ENCODE results near the gene SLC43A2. TPM values are rescaled to one million over a fixed set of nuclear protein-coding genes. Genes with fewer than 3 reads are reported as not detected.
A peak's percentile ranks its signal among the peaks of the same experiment; 100 is the strongest.
"Not testable (repeated sequence)": the region's sequence is repeated elsewhere in the genome, so short reads cannot be mapped to it uniquely, and the experiment has no call there.

The SLC43A2 gene
- polyA plus RNA-seq (ENCODE audit: low read depth in 6 of 6): 10 to 100 TPM; 18.4 to 36.4 (median 29.1) TPM

DNA sequence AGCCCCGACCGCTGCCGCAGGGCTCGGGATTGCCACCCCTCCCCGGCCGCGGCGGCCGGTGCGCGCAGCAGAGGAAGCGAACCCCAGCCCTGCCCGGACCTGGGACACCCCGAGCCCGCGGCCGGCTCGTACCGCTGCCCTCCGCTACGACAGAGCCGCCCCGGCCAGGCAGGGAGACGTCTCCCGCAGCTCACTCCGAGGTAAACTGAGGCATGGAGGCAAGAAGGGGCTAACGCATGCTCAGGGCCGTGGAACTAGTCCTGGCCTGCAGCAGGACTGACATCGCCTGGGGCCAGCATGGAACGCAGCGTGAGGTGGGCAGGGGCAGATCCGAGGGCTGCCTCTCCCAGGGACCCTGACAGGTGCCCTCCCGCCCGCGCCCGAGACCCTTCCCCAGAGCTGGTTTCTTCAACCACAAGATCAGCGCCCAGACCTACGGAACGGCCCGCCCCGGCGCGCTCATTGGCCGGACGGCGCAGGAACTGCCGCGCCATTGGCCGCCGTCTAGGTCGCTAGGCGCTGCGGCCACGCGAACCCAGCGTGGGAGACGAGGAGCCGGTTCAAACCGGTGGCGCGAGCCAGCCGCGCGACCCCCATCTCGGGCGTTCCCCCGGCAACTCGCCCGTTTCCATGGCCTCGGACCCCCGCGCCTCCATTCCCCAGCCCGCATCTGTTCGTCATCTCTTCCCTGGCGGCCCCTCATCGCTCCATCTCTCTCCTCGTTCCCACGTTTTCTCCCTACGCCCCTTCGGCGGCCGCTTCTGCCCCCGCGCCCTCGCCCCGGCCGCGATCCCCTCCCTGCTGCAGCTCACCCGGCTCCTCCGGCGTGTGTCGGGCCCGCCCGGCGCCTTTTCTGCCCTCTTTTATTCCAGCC, at the start of gene SLC43A2:
SLC43A2 (minus strand) TSS at position 853 of the 874 bp plus-strand sequence. CDS start 960 bp downstream, outside the sequence.
- Mint-ChIP-seq H3K36me3 (no peaks in the 10 kb centered on the region), H3K27me3 (no peaks in the 10 kb centered on the region), H3K4me3 (peak within 1 kb of the TSS; percentile 88 to 99 (median 96)), H3K9me3 (peaks cover 0 to 3% (median 0%) of the 10 kb centered on the region in 7 donors), H3K27ac (peak within 1 kb of the TSS; percentile 92 to 98 (median 96)), H3K4me1 (peaks cover 39 to 63% (median 51%) of the 10 kb centered on the region in 3 donors)
- peak; percentile 64 for ATAC-seq (ENCODE audit: low read depth in 2 of 2)
- peak; percentile 86 for DNase-seq

DNA sequence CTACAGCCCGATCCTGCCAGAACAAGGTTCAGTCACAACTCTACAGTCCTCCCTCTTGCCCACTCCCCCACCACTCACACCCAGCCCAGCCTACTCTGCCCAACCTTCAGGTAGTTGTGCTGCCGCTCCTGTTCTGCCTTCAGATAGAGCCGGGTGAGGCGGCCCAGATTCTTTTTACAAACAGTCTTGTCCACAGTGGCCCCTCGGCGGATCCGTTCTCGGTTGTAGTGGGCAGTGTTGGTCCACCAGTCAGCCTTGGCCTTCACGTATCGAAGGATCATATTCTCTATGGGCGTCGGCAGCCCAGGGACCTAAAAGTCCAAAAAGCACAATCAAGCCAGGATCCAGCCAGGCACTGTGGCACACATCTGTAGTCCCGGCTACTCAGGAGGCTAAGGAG, 47.8 kb upstream of the SLC43A2 start:
- peak overlapping the region in 3 of 6 donors; percentile 47 to 72 (median 62) for H3K27ac Mint-ChIP-seq
- peak overlapping the region in 2 of 8 donors; percentile 6 to 63 for H3K4me3 Mint-ChIP-seq
- H3K4me1 Mint-ChIP-seq: peaks cover 5 to 14% (median 12%) of the 10 kb centered on the region in 3 donors
- H3K27me3 Mint-ChIP-seq: no peaks in the 10 kb centered on the region
- peaks cover 30 to 38% of the 10 kb centered on the region in 2 donors for H3K36me3 Mint-ChIP-seq
- DNase-seq (no peak), ATAC-seq (ENCODE audit: low read depth in 2 of 2) (no peak)
- H3K9me3 Mint-ChIP-seq: no peaks in the 10 kb centered on the region

DNA sequence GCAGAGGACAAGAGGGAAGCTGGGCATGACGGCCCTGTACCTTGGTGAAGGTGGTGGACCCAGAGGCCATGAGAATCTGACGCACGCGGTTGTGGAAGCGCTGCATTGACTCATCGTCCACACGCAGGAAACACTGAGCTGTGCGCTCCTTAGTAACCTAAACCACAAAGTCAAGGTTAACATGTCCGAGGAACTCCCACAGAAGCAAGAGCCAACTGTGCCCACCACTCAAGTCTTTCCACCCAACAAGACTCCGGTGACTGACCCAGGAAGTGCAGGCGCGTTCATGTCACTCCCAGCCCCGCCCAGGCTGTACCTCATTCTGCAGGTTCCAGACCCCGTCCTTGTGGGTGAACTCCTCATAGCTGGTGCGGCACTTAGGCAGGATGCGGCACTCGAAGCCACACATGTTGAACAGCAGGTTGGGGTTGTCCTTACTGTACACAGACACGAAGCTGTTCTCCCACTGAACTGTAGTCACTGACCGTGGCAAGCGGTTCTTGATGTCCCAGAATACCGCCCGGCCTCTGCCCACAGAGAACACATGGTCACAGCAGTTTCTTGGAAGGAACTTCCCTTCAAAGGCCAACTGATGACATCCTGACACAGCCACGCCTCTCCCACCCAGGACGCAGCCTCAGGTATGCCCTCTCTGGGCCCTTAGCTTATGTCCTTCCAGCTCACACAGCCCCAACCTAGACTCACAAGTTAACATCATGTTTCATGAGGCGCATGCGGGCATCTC, 44.6 kb upstream of the SLC43A2 start:
- no peaks in the 10 kb centered on the region for H3K9me3 Mint-ChIP-seq
- H3K4me1 Mint-ChIP-seq: peaks cover 10 to 25% (median 14%) of the 10 kb centered on the region in 3 donors
- peaks cover 31 to 57% of the 10 kb centered on the region in 2 donors for H3K36me3 Mint-ChIP-seq
- H3K27ac Mint-ChIP-seq: peak overlapping the region in 2 of 6 donors; percentile 12 to 68
- ATAC-seq (ENCODE audit: low read depth in 2 of 2) (no peak), DNase-seq (no peak)
- no peak overlapping the region for H3K4me3 Mint-ChIP-seq
- no peaks in the 10 kb centered on the region for H3K27me3 Mint-ChIP-seq

GRCh38 chr17:1663934-1664333, 35.3 kb upstream of the SLC43A2 start:
- DNase-seq; H3K4me3 Mint-ChIP-seq; H3K9me3 Mint-ChIP-seq; ATAC-seq (ENCODE audit: low read depth in 2 of 2); H3K27me3 Mint-ChIP-seq; H3K27ac Mint-ChIP-seq; H3K4me1 Mint-ChIP-seq: not testable (repeated sequence)
- H3K36me3 Mint-ChIP-seq: peaks cover 21 to 33% of the 10 kb centered on the region in 2 donors

GRCh38 chr17:1661045-1661444, 32.4 kb upstream of the SLC43A2 start:
- H3K4me3 Mint-ChIP-seq: no peak overlapping the region
- no peak overlapping the region for H3K27ac Mint-ChIP-seq
- no peaks in the 10 kb centered on the region for H3K9me3 Mint-ChIP-seq
- ATAC-seq (ENCODE audit: low read depth in 2 of 2) (no peak), DNase-seq (no peak)
- no peaks in the 10 kb centered on the region for H3K27me3 Mint-ChIP-seq
- H3K4me1 Mint-ChIP-seq: peaks cover 7 to 10% (median 9%) of the 10 kb centered on the region in 3 donors
- peaks cover 38 to 46% of the 10 kb centered on the region in 2 donors for H3K36me3 Mint-ChIP-seq

- Mint-ChIP-seq H3K4me3 (peak overlapping the region in 1 of 8 donors; percentile 30), H3K9me3 (no peaks in the 10 kb centered on the region), H3K27me3 (no peaks in the 10 kb centered on the region), H3K4me1 (peaks cover 7 to 10% (median 9%) of the 10 kb centered on the region in 3 donors), H3K27ac (peak overlapping the region in 1 of 6 donors; percentile 81), H3K36me3 (peaks cover 42 to 58% of the 10 kb centered on the region in 2 donors)
- DNase-seq: no peak
- no peak for ATAC-seq (ENCODE audit: low read depth in 2 of 2)
These were observed 29.5 kb upstream of the SLC43A2 start for GRCh38 chr17:1658100-1658499.

DNA sequence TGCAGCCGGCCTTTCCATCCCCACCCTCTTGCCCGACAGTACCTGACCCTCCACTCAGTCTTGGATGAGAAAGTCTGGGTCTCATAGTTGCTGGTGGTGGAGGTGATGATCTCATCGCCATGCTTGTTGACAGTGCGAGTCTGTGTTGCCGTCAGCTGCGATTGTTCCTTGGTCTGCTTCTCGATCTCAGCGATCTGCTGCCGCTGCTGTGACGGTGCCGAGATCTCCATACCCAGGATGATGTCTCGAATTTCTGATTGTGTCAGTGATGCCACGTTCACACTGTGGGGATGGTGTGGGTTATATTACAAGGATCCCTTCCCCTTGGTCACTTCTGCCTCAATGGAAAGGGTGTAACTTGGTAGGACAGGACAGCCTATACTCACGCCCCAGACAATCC, 25.1 kb upstream of the SLC43A2 start:
- H3K4me3 Mint-ChIP-seq: no peak overlapping the region
- H3K4me1 Mint-ChIP-seq: peaks cover 3 to 10% (median 5%) of the 10 kb centered on the region in 3 donors
- H3K27ac Mint-ChIP-seq: no peak overlapping the region
- H3K9me3 Mint-ChIP-seq: no peaks in the 10 kb centered on the region
- DNase-seq: no peak
- no peaks in the 10 kb centered on the region for H3K27me3 Mint-ChIP-seq
- H3K36me3 Mint-ChIP-seq: peaks cover 22 to 37% of the 10 kb centered on the region in 2 donors
- no peak for ATAC-seq (ENCODE audit: low read depth in 2 of 2)

- Mint-ChIP-seq H3K4me3 (peak overlapping the region in 1 of 8 donors; percentile 12), H3K36me3 (peaks cover 18 to 32% of the 10 kb centered on the region in 2 donors), H3K4me1 (peaks cover 4 to 18% (median 5%) of the 10 kb centered on the region in 3 donors)
- H3K9me3 Mint-ChIP-seq; DNase-seq; H3K27me3 Mint-ChIP-seq; ATAC-seq (ENCODE audit: low read depth in 2 of 2); H3K27ac Mint-ChIP-seq: not testable (repeated sequence)
These were observed 24.2 kb upstream of the SLC43A2 start for GRCh38 chr17:1652794-1653193.

GRCh38 chr17:1651559-1651844, 22.9 kb upstream of the SLC43A2 start:
- ATAC-seq (ENCODE audit: low read depth in 2 of 2) (no peak), DNase-seq (no peak)
- Mint-ChIP-seq H3K4me1 (peaks cover 8 to 22% (median 11%) of the 10 kb centered on the region in 3 donors), H3K27me3 (no peaks in the 10 kb centered on the region), H3K9me3 (no peaks in the 10 kb centered on the region), H3K36me3 (peaks cover 10 to 22% of the 10 kb centered on the region in 2 donors), H3K27ac (peak overlapping the region in 1 of 6 donors; percentile 42), H3K4me3 (peak overlapping the region in 1 of 8 donors; percentile 52)

DNA sequence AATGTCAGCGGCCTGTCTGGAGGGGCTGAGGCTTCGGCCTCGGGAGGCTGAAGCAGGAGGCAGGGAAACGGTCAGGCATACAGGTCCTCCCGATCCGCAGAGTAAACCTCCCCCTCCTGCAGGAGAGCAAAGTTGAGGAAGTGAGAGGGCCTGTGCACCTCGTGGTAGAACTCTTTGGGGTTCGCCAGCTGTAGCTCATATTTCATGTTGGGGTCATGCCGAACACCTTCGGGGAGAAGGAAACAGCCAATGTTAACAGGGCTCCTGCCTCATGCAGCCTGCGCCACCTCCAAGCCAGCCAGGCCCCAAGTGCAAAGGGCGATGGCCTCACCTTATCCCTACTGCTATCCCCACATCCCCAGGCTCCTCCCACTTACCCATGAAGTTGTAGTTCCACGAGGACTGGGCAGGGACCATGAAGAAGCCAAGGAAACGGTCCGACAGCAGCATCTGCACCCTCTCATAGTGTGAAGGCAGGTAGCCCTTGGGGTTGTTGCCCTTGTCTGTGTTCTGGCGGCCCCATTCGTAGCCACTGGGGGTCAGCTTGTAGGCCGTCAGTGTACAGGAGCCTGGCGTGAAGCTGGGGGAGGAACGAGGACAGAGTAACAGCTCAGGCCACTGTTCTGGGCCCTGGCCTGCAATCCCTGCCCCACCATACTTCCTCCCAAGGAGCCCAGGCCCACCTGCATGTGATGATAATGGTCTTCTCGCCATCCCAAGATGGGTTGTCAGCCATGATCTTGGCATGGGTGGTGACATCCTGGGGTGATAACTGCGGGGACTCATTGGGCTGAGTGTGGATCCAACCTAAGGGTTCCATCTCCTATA, 22.3 kb upstream of the SLC43A2 start:
- peak overlapping the region in 1 of 6 donors; percentile 78 for H3K27ac Mint-ChIP-seq
- peaks cover 6 to 16% of the 10 kb centered on the region in 2 donors for H3K36me3 Mint-ChIP-seq
- no peaks in the 10 kb centered on the region for H3K9me3 Mint-ChIP-seq
- peaks cover 13 to 25% (median 13%) of the 10 kb centered on the region in 3 donors for H3K4me1 Mint-ChIP-seq
- H3K4me3 Mint-ChIP-seq: peak overlapping the region in 4 of 8 donors; percentile 25 to 70 (median 41)
- DNase-seq (no peak), ATAC-seq (ENCODE audit: low read depth in 2 of 2) (no peak)
- no peaks in the 10 kb centered on the region for H3K27me3 Mint-ChIP-seq

- Mint-ChIP-seq H3K4me1 (peaks cover 22 to 34% (median 22%) of the 10 kb centered on the region in 3 donors), H3K27ac (peak within 1 kb of the TSS in 5 of 6 donors; percentile 39 to 87 (median 78)), H3K4me3 (peak within 1 kb of the TSS in 7 of 8 donors; percentile 66 to 86 (median 81)), H3K27me3 (no peaks in the 10 kb centered on the region), H3K36me3 (peaks cover 6 to 16% of the 10 kb centered on the region in 2 donors), H3K9me3 (no peaks in the 10 kb centered on the region)
- ATAC-seq (ENCODE audit: low read depth in 2 of 2) (no peak), DNase-seq (no peak)
These were observed 21.3 kb upstream of the SLC43A2 start, which contains the start of gene RILP for GRCh38 chr17:1649844-1650501. RILP (minus strand) TSS chr17:1649866; CDS start chr17:1649804, 62 bp downstream.

Measured in naive B cell (primary cell).